Forelimb muscle (tissue), 1 donor: ENCODE measurements around the gene EP400. TPM values are rescaled to one million over a fixed set of nuclear protein-coding genes. Genes with fewer than 3 reads are reported as not detected.
"Not testable (repeated sequence)": the region's sequence is repeated elsewhere in the genome, so short reads cannot be mapped to it uniquely, and the experiment has no call there.

Experiments used
- DNase-seq: peaks from one replicate; pipeline ENCODE4 v3.0.0-alpha.2; 2013; ENCODE audit warnings: low read depth
- polyA plus RNA-seq: library from polyadenylated mRNA; unstranded; fragments of 120-200 nt; gene quantifications from one replicate; pipeline ENCODE4 v1.2.1, GENCODE V29; 2013; ENCODE audit not compliant: insufficient read length

EP400 gene
- polyA plus RNA-seq, 1 donor: 21.2 TPM

DNA sequence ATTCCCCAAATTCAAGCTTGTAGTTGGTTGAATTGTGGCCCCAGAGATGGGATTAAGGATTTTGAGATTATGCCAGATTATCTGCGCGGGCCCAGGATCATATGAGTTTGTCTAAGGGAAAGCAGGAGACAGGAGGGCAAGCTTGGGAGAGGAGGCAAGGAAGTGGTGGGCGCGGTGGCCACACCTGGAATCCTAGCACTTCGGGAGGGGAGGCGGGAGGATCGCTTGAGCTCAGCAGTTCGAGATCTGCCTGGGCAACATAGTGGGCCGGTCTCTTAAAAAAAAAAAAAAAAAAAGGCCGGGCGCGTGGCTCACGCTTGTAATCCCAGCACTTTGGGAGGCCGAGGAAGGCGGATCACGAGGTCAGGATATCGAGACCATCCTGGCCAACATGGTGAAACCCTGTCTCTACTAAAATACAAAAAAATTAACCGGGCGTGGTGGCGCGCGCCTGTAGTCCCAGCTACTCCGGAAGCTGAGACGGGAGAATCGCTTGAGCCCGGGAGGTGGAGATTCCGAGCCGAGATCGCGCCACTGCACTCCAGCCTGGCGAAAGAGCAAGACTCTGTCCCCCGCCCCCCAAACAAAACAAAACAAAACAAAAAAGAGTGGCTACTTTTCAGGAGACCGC is 21.5 kb upstream of the EP400 start:
- no peak for DNase-seq

DNA sequence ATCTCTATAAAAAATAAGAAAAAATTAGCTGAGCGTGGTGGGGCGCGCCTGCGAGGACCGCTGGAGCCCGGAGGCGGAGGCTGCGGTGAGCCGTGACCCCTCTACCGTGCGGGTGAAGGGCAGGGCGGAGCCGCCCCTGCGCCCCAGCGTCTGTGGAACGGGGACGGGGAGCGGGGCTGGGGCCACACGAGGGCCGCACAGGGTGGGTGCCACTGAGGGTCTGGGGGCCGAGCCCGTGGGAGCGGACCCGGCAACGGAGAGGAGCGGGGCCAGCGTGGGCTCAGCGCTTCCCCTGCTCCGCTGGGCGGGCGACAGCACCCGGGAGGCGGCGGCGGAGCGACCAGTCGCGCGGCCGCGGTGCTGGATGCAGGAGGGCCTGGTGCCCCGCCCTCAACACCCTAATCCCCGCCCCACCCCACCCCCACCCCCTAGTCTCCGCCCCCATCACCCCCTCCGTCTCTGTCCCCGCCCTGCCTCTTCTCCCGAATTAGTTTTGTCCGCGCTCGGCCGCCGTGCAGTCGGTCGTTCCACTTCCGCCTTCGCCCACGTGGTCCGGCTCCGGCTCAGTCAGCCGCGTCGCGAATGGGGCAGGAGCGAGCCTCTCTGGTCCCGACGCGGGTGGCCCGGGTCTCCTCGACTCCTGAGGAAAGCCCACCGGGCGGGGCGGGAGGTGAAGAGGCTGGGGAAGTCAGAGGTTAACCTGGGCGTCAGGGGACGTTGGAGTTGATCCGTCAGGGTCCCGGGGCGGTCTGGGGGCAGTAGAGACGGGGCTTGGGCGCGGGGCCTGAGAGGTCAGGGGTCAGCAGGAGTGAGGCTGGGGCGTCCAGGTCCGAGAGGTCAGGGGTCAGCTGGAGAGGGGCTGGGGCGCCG is 20.8 kb upstream of the EP400 start, which contains the start of gene PUS1:
Gene PUS1 (plus strand): TSS at position 566 of the 870 bp plus-strand sequence. CDS start 447 bp downstream, outside the sequence.
- DNase-seq: peak; percentile 73

DNA sequence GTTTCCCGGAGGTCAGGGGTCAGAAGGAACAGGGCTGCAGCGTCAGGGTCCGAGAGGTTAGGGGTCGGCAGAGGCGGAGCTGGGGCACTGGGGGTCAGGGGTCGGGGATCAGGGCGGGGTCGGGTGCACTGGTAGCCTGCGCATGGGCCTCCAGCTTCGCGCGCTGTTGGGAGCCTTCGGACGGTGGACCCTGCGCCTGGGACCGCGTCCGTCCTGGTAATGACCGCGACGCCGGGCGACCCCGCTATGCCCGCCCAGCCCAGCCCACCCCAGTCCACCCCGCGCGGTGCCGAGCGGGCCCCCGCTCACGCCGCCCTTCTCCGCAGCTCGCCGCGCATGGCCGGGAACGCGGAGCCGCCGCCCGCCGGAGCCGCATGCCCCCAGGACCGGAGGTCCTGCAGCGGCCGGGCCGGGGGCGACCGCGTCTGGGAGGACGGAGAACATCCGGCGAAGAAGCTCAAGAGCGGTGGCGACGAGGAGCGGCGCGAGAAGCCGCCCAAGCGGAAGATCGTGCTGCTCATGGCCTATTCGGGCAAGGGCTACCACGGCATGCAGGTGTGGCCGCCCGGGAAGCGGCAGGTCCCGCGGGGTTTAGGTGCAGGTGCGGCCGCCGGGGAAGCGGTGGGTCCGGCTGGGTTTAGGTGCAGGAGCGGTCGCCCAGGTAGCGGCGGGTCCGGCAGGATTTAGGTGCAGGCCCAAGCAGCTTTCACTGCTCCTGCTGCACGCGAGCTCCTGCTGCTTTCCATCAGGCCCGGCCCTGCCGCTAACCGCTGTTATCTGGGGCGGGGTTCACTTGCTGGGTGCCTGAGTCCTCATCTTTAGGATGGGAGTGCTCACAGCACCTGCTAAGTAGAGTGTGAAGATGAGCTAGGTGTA is 19.9 kb upstream of the EP400 start:
- no peak for DNase-seq

DNA sequence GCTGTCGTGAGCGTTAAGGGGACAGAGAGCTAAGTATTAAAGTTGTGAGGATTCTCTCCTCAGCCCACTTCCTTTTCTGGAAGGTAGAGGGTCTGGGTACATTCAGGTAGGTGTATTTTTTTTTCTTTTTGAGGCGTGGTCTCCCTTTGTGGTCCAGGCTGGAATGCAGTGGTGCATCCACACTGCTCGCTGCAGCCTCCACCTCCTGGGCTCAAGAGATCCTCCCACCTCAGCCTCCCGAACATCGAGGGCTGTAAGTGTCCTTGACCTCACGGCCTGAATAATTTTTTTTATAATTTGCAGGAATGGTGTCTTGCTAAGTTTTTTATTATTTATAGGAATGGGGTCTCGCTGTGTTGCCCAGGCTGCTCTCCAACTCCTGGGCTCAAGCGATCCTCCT is 19.2 kb upstream of the EP400 start:
- DNase-seq: no peak

DNA sequence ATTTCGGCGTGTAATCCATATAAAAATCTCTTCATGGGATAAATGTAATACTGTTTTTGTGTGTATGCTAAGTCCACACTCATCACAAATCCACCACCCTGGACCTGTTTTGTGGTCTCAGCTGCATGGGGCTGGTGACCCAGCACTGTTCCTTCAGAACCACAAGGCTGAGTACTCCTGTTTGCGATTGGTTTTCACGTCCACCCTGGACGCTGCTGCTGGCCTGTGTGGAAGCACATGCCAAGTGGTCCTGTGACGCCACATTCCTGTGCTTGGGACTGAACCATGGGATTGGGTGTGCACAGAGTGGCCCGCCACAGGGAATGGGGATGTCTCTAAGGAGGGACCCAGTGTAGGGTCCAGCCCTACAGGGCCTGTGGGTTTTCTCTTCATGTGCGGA is 16.4 kb upstream of the EP400 start:
- DNase-seq: no peak

DNA sequence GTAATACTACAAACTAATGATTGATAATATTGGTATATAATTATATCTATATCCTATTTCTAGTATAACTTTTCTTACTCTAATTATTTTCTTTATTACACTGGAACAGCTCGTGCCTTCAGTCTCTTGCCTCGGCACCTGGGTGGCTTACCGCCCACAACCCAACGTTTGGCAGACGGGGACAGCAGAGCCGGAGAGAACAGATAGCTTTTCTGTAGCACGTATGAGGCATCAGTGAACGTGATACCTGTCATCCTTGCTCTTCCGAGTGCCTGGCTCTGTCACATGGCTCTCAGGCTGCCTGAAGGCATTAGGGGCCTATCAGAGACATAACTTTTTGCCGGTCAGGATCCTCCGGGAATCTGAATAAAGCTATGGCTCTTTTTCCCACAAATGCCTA is 15.2 kb upstream of the EP400 start:
- DNase-seq: no peak

DNA sequence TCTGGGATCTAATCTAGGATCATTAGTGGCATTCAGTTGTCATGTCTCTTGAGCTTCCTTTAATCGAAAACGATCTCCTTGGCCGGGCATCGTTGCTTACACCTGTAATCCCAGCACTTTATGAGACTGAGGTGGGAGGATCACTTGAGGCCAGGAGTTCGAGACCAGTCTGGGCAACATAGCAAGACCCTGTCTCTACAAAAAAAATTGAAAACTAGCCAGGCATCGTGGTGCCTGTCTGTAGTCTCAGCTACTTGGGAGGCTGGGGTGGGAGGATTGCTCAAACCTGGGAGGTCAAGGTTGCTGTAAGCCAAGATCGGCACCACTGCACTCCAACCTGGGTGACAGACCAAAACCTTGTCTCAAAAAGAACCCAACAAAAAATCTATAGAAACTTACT is 11.7 kb upstream of the EP400 start:
- DNase-seq: no peak

DNA sequence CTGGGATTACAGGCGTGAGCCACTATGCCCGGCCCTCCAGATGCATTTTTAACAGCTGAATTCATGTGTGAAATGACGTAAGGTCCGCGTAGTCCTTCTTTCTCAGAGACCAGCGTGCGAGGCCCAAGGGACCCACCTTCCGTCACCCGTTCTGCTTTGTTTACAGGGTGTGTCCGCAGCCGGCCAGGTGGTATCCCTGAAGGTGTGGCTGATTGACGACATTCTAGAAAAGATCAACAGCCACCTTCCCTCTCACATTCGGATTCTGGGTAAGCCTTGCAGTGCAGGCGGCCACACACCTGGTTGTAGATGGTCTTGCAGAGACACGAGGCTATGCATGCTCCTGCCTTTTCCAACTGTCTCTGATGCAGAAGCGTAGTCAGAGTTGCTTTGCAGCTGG is 10.7 kb upstream of the EP400 start:
- no peak for DNase-seq

DNA sequence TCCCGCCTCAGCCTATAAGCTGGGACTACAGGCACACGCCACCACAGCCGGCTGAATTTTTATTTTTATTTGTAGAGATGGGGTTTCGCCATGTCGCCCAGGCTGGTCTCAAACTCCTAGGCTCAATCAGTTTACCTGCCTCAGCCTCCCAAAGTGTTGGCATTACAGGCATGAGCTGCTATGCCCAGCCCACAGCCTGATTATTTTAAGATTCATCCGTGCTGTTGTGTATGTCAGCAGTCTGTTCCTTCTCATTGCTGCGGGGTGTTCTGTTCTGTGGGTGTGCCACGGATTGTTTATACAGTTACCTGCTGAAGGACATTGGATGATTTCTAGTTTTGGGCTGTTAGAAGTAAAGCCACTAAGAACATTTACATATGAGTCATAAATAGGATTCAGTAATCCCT is 9.6 kb upstream of the EP400 start:
- DNase-seq: no peak

DNA sequence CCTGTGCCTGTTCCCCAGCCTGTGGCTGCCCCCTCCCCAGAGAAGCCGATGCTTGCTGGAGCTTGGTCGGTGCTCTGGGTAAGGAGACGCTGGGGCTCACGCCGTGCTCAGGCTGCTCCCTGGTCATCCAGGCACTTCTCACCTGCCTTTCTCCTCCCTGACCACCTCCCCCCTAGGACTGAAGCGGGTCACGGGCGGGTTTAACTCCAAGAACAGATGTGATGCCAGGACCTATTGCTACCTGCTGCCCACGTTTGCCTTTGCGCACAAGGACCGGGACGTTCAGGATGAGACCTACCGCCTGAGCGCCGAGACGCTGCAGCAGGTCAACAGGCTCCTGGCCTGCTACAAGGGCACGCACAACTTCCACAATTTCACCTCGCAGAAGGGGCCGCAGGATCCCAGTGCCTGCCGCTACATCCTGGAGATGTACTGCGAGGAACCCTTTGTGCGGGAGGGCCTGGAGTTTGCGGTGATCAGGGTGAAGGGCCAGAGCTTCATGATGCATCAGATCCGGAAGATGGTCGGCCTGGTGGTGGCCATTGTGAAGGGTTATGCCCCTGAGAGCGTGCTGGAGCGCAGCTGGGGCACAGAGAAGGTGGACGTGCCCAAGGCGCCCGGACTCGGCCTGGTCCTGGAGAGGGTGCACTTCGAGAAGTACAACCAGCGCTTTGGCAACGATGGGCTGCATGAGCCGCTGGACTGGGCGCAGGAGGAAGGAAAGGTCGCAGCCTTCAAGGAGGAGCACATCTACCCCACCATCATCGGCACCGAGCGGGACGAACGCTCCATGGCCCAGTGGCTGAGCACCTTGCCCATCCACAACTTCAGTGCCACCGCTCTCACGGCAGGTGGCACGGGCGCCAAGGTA is 8.4 kb upstream of the EP400 start:
- DNase-seq: no peak

DNA sequence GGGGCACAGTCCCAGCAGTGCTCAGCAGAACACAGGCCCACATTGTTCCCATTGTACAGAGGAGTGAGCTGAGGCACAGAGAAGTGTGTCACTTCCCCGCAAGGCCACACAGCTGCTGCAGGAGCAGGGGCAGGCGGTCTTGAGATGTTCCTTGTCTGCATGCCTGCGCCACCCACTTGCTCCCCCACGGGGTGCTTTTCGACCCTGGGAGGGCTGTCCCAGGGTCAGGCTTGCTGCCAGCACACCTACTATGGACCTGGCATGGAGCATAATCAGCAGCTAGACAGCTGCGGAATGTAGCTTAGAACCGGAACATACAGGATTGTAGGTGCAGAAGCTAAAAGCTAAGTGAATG is 7.8 kb upstream of the EP400 start:
- no peak for DNase-seq

DNA sequence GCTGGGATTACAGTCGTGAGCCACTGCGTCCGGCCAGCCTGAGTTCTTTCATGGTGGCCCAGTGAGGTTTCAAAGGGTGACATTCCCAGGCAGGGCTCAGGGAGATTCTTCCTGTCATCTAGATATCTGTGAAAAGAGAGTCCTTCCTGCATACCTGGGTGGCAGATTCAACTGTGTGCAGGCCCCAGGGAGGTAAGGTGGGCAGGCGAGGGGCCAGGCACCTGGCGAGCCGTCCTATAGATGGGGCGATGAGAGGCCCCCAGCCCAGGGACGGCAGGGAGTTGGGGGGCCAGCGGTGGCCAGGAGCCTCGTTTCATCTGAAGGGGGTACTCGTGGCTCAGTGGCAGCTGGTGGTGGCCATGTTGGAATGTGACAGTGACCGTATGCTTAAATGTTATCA is 7.1 kb upstream of the EP400 start:
- no peak for DNase-seq

DNA sequence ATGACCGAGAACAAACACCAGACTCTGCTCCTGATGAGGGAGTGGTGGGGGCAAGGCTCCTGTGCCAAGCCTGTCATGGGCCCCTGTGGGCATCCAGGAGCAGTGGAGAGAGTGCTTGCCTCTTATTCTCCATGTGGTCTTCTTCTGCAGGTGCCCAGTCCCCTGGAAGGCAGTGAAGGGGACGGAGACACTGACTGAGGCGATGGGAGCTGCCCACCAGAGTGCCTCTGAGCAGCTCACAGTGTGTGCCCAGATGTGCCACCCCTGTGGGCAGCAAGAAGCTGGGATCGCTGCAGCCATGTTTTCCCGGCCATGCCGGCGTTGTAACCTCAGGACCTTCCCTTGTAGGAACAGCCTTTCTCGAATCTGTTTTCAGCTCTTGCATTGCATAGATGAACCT is 6.4 kb upstream of the EP400 start:
- DNase-seq: no peak

DNA sequence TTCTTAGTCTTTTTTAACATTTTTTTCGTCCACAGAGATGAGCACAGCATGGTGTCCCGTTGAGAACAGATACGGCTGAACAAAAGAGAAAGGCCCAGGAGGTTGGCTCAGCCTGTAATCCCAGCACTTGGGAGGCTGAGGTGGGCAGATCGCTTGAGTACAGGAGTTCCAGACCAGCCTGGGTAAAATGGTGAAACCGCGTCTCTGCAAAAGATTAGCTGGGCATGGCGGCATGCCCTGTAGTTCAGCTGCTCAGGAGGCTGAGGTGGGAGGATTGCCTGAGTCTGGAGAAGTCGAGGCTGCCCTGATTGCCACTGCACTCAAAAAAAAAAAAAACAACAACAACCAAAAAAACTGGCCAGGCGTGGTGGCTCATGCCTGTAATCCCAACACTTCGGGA is 5.9 kb upstream of the EP400 start:
- no peak for DNase-seq

DNA sequence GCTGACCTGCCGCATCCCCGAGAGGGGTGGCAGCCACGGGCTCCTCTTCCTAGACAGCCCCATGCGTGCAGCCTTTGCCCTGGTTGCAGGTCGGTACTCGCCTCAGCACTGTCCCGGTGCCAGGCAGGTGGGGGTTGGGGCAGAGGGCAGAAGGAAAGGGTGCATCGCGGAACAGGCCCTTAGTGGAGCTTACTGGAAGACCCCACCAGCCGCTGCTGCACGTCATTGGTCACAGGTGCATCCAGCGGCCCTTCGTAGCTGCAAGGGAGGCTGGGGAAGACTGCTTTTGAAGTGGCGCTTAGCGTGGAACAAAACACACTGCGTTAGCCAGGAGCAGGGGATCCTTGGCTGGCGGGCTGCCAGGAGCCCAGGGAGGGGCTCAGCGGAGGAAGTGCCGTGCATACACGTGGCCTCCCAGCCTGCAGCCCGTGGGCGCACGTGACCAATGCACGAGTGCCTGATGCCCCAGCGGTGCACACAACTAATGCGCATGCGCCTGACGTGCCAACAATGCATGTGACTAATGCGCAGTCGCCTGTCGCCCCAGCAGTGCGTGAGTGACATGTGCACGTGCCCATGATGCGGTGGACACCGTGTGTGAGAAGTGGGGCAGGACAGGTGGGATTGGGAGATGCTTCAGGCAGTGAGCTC is 5.0 kb upstream of the EP400 start:
- no peak for DNase-seq

DNA sequence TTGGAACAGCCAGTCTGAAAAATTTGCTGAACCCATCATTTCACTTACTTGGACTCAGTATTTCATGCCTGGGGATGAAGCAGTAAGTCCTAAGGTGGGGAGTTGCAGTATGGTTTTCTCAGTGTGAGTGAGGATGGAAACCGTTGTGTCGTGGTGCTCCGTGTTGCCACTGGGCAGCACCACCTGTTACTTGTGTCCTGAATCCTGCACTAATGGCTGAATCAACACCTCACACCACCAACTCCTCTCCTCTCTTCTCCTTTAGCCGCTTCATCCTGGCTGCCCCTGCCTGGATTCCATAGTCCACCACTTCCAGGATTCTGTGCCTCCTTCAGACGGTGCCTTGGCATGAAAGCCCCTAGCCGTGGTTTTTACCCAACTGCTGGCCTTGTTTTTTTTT is 3.0 kb upstream of the EP400 start:
- no peak for DNase-seq

DNA sequence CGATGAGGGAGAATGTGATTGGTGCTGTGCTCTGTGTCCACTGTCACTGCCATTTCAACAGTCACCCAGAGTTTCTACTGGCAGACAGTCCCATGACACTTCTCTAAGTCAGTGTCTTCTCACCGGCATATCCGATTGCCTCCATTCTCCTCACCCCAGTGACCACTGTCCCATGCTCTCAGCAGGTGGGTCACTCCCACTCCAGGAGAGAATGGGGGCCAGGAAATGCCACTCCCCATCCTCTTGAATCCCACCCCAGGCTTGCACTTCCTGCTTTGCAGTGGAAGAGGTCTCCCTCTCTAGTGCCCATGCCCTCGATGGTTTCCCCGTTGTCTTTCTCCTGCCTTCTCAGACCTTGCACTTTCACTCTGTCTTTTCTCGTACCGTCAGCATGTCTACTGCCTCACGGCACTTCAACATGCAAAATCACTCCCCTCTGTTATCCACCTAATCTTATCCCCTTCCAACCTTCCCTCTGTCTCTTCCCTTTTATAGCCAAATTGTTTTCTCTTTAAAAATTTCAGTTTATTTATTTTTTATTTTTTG is 2.2 kb upstream of the EP400 start:
- no peak for DNase-seq

DNA sequence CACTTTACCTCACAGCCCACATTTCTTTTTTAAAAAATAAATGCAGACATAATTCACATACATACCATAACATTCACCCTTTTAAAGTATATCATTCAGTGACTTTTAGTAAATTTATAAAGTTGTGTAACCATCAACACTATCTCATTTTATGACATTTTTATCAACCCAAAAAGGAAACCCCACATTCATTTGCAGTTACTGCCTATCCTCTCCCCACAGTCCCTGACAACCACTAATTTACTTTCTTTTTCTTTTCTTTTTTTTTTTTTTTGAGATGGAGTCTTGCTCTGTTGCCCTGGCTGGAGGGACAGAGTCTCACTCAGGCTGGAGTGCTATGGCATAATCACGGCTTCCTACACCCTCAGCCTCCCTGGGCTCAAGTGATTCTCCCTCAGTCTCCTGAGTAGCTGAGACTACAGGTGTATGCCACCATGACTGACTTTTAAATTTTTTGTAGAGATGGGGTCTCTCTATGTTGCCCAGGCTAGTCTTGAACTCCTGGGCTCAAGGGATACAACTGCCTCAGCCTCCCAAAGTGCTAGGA is 1.5 kb upstream of the EP400 start:
- DNase-seq: no peak

DNA sequence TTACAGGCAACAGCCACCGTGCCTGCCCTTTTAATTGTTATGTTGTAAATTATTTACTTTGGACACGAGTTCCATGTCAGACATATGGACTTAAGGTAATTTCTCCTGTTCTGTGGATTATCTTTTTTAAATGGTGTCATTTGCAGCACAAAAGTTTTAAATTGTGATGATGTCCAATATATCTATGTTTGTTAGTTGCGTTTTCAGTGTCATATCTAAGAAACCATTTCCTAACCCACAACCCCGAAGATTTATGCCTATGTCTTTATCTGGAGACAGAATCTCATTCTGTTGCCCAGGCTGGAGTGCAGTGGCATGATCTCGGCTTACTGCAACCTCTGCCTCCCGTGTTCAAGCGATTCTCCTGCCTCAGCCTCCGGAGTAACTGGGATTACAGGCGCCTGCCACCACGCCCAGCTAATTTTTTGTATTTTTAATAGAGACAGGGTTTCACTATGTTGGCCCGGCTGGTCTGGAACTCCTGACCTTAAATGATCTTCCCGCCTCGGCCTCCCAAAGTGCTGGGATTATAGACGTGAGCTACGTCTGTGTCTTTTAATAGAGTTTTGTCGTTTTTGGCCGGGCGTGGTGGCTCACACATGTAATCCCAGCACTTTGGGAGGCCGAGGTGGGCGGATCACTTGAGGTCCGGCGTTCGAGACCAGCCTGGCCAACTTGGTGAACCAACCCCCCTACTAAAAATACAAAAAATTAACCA is 870 bp upstream of the EP400 start:
- DNase-seq: not testable (repeated sequence)
